ENCODE measurements around the gene SEMA4B.

- TF ChIP-seq CTCF (IDR thresholded peaks at IDR 0.05) (no peak), POLR2A (IDR thresholded peaks at IDR 0.05) (no peak), POLR2AphosphoS5 (IDR thresholded peaks at IDR 0.05) (no peak), EP300 (IDR thresholded peaks at IDR 0.05) (no peak)
Measured at GRCh38 chr15:90151989-90152645, 49.0 kb upstream of the SEMA4B start.
